NCI-H1417 treated with DMSO at 0.1 percent for 48 hours (cell line): ENCODE data around the gene MLPH.

Experiments
- DNase-seq: peaks from one replicate; lab custom pipeline; 2025; lab: John Stamatoyannopoulos, UW

MLPH gene

GRCh38 chr2:237546040-237546875 is 59.2 kb downstream of the MLPH start:
- no peak for DNase-seq

- no peak for DNase-seq
Observed at GRCh38 chr2:237546876-237547395, 59.9 kb downstream of the MLPH start.

DNA sequence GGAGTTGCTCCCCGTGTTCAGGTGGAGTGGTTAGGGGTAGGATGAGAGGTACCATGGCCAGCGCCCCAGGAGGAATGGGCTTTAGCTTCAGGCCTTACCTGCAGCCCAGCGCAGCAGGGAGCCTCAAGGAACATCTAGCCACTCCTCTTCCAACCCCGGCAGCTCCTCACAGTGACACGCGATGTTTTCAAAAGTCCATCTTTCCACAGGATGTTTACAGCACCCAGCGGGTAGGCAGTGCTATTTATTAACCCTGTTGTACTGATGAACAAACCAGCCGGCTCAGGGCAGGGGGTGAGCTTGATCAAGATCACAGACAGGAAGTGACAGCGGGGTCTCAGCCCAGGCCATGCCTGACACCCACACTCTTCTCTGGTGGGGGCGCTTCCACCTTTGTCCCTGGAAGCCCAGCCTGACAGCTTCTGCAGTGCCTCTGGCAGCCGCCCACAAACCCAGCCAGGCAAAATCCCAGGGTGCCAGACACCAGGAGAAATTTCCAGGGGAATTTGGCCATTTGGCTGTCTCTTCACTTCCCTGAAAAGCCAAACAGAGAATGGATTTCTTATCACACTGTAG is 60.9 kb downstream of the MLPH start:
- DNase-seq: no peak

- DNase-seq: no peak
Observed at GRCh38 chr2:237549216-237549615, 62.2 kb downstream of the MLPH start.

DNA sequence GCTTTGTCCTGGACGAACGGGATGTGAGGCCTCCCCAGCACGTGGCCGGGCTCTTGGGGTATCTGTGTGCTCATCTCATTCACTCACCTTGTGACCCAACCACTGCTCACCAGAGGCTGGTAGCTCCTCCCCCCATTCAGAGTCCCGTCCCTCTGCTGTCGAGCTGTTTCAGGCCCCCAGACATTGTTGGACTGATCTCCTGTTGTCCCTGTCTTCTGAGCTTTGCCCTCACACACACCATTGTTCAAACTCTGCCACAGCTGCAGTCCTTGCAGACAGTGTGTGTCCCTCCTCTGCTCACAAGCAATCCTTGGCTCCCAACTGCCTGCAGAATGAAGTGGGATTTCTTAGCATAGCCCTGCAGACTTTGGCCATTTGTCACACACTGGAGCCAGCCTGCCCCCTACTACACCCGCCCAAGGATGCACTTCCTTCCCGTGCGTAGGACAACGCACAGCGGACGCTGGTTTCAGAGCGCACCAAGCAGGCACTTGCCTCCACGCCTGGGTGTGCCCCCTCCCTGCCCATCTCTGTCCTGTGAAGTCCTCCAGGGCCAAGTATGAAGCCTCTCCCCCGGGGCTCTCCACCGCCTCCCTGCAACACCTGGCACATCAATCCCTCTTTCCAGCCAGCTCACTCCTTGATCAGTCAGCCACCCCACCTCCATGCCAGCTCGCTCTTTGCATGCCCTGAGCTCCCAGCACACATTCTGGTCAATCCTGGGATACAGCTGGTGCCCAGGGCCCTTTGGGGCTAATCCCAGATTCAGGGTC is 62.8 kb downstream of the MLPH start:
- no peak for DNase-seq

DNA sequence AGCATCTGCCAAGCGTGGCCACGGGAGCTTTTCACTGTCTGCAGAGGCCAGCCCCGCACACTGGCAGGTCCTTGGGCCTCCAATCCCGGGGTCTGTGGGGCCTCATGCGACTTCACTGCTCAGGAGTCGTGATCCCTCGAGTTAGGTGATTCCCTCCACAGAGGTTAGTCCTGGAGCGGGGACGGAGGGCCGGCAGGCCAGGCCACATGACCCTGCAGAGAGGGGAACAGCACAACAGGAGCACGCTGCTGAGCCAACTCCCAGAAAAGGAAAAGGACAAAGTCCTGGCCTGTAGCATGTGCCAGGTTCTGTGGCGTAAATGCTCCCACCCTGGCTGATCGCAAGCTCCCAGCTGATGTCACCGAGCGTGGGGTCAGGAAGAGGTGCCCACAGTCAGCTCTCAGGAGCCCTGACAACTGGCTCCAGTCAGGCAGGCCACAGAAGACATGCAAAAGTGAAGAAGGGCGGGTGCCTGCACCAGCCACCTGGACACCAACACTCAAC is 64.1 kb downstream of the MLPH start:
- no peak for DNase-seq

DNA sequence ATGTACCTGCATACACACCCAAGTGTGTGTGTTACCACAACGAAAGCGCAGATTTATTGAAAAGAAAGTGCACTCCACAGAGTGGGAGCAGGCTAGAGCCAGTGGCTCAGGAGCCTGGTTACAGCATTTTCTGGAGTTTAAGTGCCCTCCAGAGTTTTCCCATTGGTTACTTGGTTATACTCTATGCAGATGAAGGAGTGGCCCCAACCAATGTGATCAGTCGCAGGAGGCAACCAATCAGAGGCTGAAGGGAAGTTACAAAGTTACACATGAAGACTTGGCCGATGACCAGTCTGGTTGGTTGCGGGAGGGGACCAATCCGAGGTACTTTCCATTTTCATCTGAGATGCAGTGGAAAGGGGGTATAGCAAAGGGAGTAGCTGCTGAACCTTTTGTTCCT is 65.9 kb downstream of the MLPH start:
- no peak for DNase-seq

GRCh38 chr2:237553948-237554347 is 66.9 kb downstream of the MLPH start:
- DNase-seq: no peak

- no peak for DNase-seq
Observed at GRCh38 chr2:237555560-237555959, 68.5 kb downstream of the MLPH start.

GRCh38 chr2:237556773-237557632 is 70.0 kb downstream of the MLPH start:
- DNase-seq: no peak

GRCh38 chr2:237557633-237558015 is 70.6 kb downstream of the MLPH start:
- no peak for DNase-seq

DNA sequence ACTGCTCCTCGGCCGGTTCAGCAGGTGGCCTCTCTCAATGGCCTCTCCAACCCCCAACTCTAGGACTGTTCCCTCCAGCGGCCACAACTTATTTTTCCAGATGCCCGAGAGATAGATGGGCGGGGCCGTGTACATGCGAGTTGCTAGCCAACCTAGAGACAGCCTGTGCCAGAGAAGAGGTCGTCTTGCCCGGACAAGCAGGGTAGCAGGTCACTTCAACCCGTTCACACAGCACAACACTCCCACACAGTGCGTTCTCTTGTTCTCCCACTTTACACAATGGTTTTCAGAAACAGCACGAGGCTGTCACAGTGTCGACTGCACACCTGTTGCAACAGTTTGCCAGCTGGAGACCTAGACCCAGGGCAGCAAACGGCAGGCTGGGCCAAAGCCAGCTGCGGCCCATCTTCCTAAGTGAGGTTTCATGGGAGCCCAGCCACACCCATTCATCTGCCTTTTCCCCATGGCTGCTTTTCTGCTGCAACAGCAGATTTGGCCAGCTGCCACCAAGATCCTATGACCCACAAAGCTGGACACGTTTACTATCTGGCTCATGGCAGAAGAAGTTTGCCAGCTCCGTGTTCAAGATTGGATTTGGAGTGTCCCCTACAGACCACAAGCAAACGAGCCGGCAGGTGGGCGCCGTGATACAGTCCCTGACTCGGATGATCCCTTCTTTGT is 72.0 kb downstream of the MLPH start:
- no peak for DNase-seq

GRCh38 chr2:237561221-237561620 is 74.2 kb downstream of the MLPH start:
- DNase-seq: no peak

GRCh38 chr2:237563816-237564215 is 76.8 kb downstream of the MLPH start:
- no peak for DNase-seq

DNA sequence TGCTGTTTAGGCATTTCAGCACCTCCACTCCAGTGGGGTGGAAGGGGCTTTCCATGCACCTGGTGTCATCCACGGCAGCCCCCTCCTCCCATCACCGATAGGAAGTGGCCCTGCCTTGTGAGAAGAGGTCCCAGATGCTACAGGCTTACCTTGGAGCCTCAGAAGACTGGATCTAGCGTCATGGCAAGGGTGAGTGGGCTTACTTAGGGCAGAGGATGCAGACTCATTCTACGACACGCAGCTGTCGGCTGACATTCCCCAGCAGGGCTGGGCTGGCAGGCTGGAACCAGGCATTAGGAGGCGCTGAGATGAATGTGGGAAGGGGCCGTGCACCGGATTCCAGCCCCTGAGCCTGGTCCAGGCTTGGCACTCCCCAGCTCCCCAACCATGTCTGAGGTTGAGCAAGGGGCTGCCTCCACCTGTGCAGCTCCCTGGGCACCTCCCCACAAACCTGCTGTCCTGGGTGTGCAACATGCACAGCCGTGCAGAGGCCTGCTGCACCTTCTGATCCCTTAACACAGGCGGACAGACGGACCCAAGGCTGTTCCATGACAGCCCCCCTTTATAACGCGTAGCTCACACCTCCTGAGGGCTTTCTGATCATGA is 77.6 kb downstream of the MLPH start:
- DNase-seq: no peak

- DNase-seq: no peak
Observed at GRCh38 chr2:237565974-237566373, 78.9 kb downstream of the MLPH start.

GRCh38 chr2:237566401-237567235 is 79.6 kb downstream of the MLPH start, which contains the start of gene PRLH:
Gene PRLH, plus strand, starts transcription at chr2:237566574. Its CDS starts 0 bp downstream, at chr2:237566574.
- no peak for DNase-seq

- no peak for DNase-seq
Observed at GRCh38 chr2:237567276-237568029, 80.4 kb downstream of the MLPH start.
